IMR-90 (cell line): ENCODE measurements around the gene FMNL3. TPM values are rescaled to one million over a fixed set of nuclear protein-coding genes. Genes with fewer than 3 reads are reported as not detected.
A peak's percentile ranks its signal among the peaks of the same experiment; 100 is the strongest.

Experiments used
- ATAC-seq: fragments of 200-7000 bp; cut with Tn5 transposase; 2 replicates; pipeline ENCODE4 v1.9.1; 2020; ENCODE audit warnings: low read depth, mild to moderate bottlenecking, moderate library complexity
- BruUV-seq: library from RNA; stranded (reverse); fragments of 400-500 nt; replicated peaks from 2 replicates; lab custom pipeline; 2021; lab: Mats Ljungman, UMichigan
- CTCF ChIA-PET: fragments of 300-600 bp; formaldehyde crosslinking; extraction: SDS; loops from one replicate; lab custom pipeline; 2021; ENCODE audit warnings: antibody characterized with exemption; lab: Yijun Ruan, JAX
- POLR2A ChIA-PET: fragments of 300-600 bp; sonication (Branson Sonifier 250); formaldehyde crosslinking; loops from one replicate; lab custom pipeline; 2022; ENCODE audit warnings: antibody characterized with exemption; ENCODE audit not compliant: unreplicated experiment; lab: Charles Lee
- DNase-seq: peaks from one replicate; pipeline ENCODE4 v3.0.0; 2013
- H2AFZ ChIP-seq: replicated peaks from 2 replicates; pipeline ENCODE3; 2013; ENCODE audit warnings: low read length, mild to moderate bottlenecking; ENCODE audit not compliant: poor library complexity
- H2AK5ac ChIP-seq: 2 replicates; pipeline ENCODE4 v1.6.1; 2013; ENCODE audit warnings: low read depth, low read length, inconsistent platforms
- H2AK9ac ChIP-seq: replicated peaks from 2 replicates; pipeline ENCODE3; 2013; ENCODE audit warnings: mild to moderate bottlenecking, low read depth, low read length, moderate library complexity; ENCODE audit not compliant: poor library complexity
- H2BK120ac ChIP-seq: 2 replicates; pipeline ENCODE4 v1.6.1; 2013; ENCODE audit warnings: low read depth, low read length, inconsistent platforms
- H2BK15ac ChIP-seq: 3 replicates; pipeline ENCODE4 v1.6.1; 2013; ENCODE audit warnings: low read depth, low read length, inconsistent platforms
- H2BK20ac ChIP-seq: 2 replicates; pipeline ENCODE4 v1.6.1; 2013; ENCODE audit warnings: low read depth, mild to moderate bottlenecking, inconsistent platforms, low read length, moderate library complexity
- H2BK5ac ChIP-seq: 2 replicates; pipeline ENCODE4 v1.6.1; 2013; ENCODE audit warnings: mild to moderate bottlenecking, low read depth, low read length, inconsistent platforms; ENCODE audit not compliant: poor library complexity, severe bottlenecking
- H3K14ac ChIP-seq: replicated peaks from 2 replicates; pipeline ENCODE4 v1.6.1; 2013; ENCODE audit warnings: low read depth, low read length, inconsistent platforms
- H3K18ac ChIP-seq: 2 replicates; pipeline ENCODE4 v1.6.1; 2013; ENCODE audit warnings: low read depth, low read length, control low read depth
- H3K23ac ChIP-seq: 2 replicates; pipeline ENCODE4 v1.6.1; 2013; ENCODE audit warnings: low read depth, low read length, inconsistent platforms
- H3K27ac ChIP-seq: 2 replicates; pipeline ENCODE4 v1.5.1; 2013; ENCODE audit warnings: mild to moderate bottlenecking, control low read depth, low read length; ENCODE audit not compliant: insufficient read depth
- H3K27me3 ChIP-seq: 2 replicates; pipeline ENCODE4 v1.6.1; 2013; ENCODE audit warnings: low read length; ENCODE audit not compliant: control insufficient read depth, insufficient read depth
- H3K36me3 ChIP-seq: 2 replicates; pipeline ENCODE4 v1.6.1; 2013; ENCODE audit warnings: low read length, mixed read lengths; ENCODE audit not compliant: control insufficient read depth, insufficient read depth
- H3K4ac ChIP-seq: 2 replicates; pipeline ENCODE4 v1.6.1; 2013; ENCODE audit warnings: low read depth, low read length, inconsistent platforms
- H3K4me1 ChIP-seq: 2 replicates; pipeline ENCODE4 v1.6.1; 2013; ENCODE audit warnings: low read length, mixed read lengths; ENCODE audit not compliant: control insufficient read depth, insufficient read depth
- H3K4me2 ChIP-seq: 2 replicates; pipeline ENCODE4 v1.6.1; 2013; ENCODE audit warnings: low read depth, mild to moderate bottlenecking, control low read depth, low read length, moderate library complexity
- H3K4me3 ChIP-seq: 2 replicates; pipeline ENCODE4 v1.5.1; 2013; ENCODE audit warnings: low read depth, mild to moderate bottlenecking, control low read depth, low read length, moderate library complexity; ENCODE audit not compliant: insufficient read depth
- H3K56ac ChIP-seq: 2 replicates; pipeline ENCODE4 v1.6.1; 2013; ENCODE audit warnings: low read length, inconsistent platforms; ENCODE audit not compliant: insufficient read depth; ENCODE audit errors: extremely low read depth
- H3K79me1 ChIP-seq, 2 experiments: 2 replicates each; pipeline ENCODE4 v1.6.1; 2013; ENCODE audit warnings: low read length in 2 of 2, inconsistent platforms in 1 of 2, low read depth in 1 of 2
- H3K9ac ChIP-seq: 2 replicates; pipeline ENCODE4 v1.6.1; 2013; ENCODE audit warnings: low read depth, low read length, control low read depth
- H3K9me1 ChIP-seq: 2 replicates; pipeline ENCODE4 v1.6.1; 2013; ENCODE audit warnings: low read length, inconsistent platforms; ENCODE audit not compliant: insufficient read depth
- H3K9me3 ChIP-seq: 2 replicates; pipeline ENCODE4 v1.6.1; 2013; ENCODE audit warnings: low read length; ENCODE audit not compliant: control insufficient read depth, insufficient read depth
- H4K20me1 ChIP-seq: 2 replicates; pipeline ENCODE4 v1.6.1; 2013; ENCODE audit warnings: low read length, inconsistent platforms; ENCODE audit not compliant: insufficient read depth
- H4K5ac ChIP-seq: 2 replicates; pipeline ENCODE4 v1.6.1; 2013; ENCODE audit warnings: mild to moderate bottlenecking, low read depth, low read length, control low read depth
- H4K8ac ChIP-seq, 2 experiments: 2 replicates each; pipeline ENCODE4 v1.6.1; 2013; ENCODE audit warnings: low read depth in 2 of 2, low read length in 2 of 2, control low read depth in 1 of 2, inconsistent platforms in 1 of 2
- H4K91ac ChIP-seq: 2 replicates; pipeline ENCODE4 v1.6.1; 2013; ENCODE audit warnings: low read depth, low read length, inconsistent platforms; ENCODE audit not compliant: insufficient read depth
- BHLHE40 ChIP-seq: fragments of 150-350 bp; IDR thresholded peaks from 2 replicates; pipeline ENCODE4 v1.6.1; 2016; ENCODE audit warnings: mild to moderate bottlenecking, low read depth, low read length
- CEBPB ChIP-seq: IDR thresholded peaks from 2 replicates; pipeline ENCODE4 v1.6.1; 2012; ENCODE audit warnings: low read depth, low read length, improper control_type of control experiment
- FOS ChIP-seq: fragments of 150-350 bp; IDR thresholded peaks from 2 replicates; pipeline ENCODE4 v1.6.1; 2016; ENCODE audit warnings: low read depth, low read length
- MAZ ChIP-seq: IDR thresholded peaks from 2 replicates; pipeline ENCODE4 v1.6.1; 2012; ENCODE audit warnings: low read depth, mild to moderate bottlenecking, low read length, improper control_type of control experiment, moderate library complexity, borderline replicate concordance
- MXI1 ChIP-seq: IDR thresholded peaks from 2 replicates; pipeline ENCODE4 v1.6.1; 2012; ENCODE audit warnings: low read depth, mild to moderate bottlenecking, low read length, moderate library complexity, borderline replicate concordance
- NFE2L2 ChIP-seq: fragments of 150-350 bp; IDR thresholded peaks from 2 replicates; pipeline ENCODE4 v1.6.1; 2016; ENCODE audit warnings: low read depth, mild to moderate bottlenecking, low read length
- POLR2A ChIP-seq: IDR thresholded peaks from 2 replicates; pipeline ENCODE4 v1.6.1; 2012; ENCODE audit warnings: mild to moderate bottlenecking, low read depth, low read length
- RAD21 ChIP-seq: IDR thresholded peaks from 2 replicates; pipeline ENCODE4 v1.6.1; 2012; ENCODE audit warnings: low read length, improper control_type of control experiment
- RCOR1 ChIP-seq: IDR thresholded peaks from 2 replicates; pipeline ENCODE4 v1.6.1; 2012; ENCODE audit warnings: mild to moderate bottlenecking, low read length, improper control_type of control experiment; ENCODE audit not compliant: insufficient replicate concordance
- RFX5 ChIP-seq: IDR thresholded peaks from 2 replicates; pipeline ENCODE4 v1.8.0; 2012; ENCODE audit warnings: low read depth, mild to moderate bottlenecking, low read length, moderate library complexity
- WGBS, 2 experiments: methylation state at CpG; one replicate each; pipeline versions ENCODE4 v1.1.5 to v1.1.7; 2013; ENCODE audit warnings: missing lambda C conversion rate in 2 of 2; ENCODE audit not compliant: insufficient read length in 1 of 2; ENCODE audit errors: extremely low coverage in 2 of 2; 5-methylcytosine and 5-hydroxymethylcytosine counted together
- dilution Hi-C: fragments of 300-500 bp; cut with HindIII; formaldehyde crosslinking; loops from one replicate; pipeline ENCODE4 v1.14.3; 2018; ENCODE audit warnings: low sequenced_read_pairs; ENCODE audit not compliant: unreplicated experiment
- in situ Hi-C: fragments of 300-500 bp; cut with MboI; formaldehyde crosslinking; loops from 3 replicates; pipeline ENCODE4 v1.14.3; 2019; ENCODE audit warnings: low sequenced_read_pairs, inconsistent platforms, mixed read lengths
- intact Hi-C: fragments of 100-400 bp; cut with micrococcal nuclease; formaldehyde crosslinking; loops from 2 replicates; pipeline ENCODE4 v1.10.0; 2022
- polyA plus RNA-seq, 3 experiments: library from polyadenylated mRNA; depleted of rRNA; stranded (reverse); fragments of >200 nt; gene quantifications; 2 replicates each; pipeline ENCODE4 v1.2.3, GENCODE V29; 2012; ENCODE audit warnings: low replicate concordance in 1 of 3
- total RNA-seq: library from RNA; depleted of rRNA; stranded (reverse); fragments of >200 nt; gene quantifications from 2 replicates; pipeline ENCODE4 v1.2.3, GENCODE V29; 2012
- TF ChIP-seq, protein P1 (sequence below): fragments of 150-350 bp; IDR thresholded peaks from 2 replicates; pipeline ENCODE4 v1.6.1; 2016; ENCODE audit warnings: low read depth, mild to moderate bottlenecking, low read length, moderate library complexity, borderline replicate concordance

The FMNL3 gene
- total and polyA plus RNA-seq, 2 of the 4 experiments (the other 2 are of a cell fraction), result 16.3 to 36.4 TPM

DNA sequence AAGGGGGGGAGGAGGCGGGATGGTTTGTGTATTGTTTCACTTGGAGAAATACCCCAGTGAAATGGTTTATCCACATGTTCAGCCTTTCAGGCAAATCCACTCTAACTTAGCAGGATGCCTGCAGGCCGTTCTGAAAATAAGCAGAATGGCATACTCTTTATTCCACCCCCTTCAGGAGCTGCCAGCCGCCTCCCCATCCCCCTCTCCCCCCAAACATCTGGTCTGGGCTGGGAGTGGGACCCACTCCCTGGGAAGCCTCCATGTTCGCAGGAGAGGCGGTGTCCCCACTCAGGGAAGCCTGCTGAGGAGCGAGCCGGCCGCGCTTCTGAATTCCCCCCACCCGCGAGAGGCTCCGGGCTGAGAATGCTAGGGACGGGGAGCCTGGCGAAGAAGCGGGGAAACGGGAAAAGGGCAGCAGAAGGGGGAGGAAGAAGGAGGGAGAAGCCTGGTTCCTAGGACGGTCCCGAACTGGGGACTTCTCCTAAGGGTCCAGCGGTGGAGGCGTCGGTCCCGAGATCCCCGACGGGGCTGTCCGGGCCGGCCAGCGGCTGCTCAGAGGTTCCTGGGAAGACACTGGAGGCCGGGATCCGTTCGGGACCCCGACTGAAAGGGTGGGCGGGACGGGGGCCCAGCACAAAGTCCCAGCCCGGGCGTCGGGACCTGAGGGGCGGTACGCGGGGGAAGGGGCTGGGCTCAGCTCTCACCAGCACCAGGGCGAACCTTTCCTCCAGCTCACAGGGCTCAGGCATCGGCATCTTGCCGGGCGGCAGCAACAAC lies 666 bp downstream of the FMNL3 start:
- peak; percentile 33 for ATAC-seq
- Histone ChIP-seq H3K4ac (peak overlapping the region; percentile 89), H4K20me1 (peaks cover 22% of the 10 kb centered on the region; the same call in 1 of the 2 replicates), H3K4me1 (peaks cover 25% of the 10 kb centered on the region), H3K9ac (peak overlapping the region; percentile 92), H3K9me1 (peaks cover 17% of the 10 kb centered on the region), H3K18ac (peak overlapping the region; percentile 39), H4K5ac (peak overlapping the region; percentile 52), H2BK20ac (0 out of 2 replicates have a peak overlapping the region, but pooled peaks have one; percentile 5), H3K27me3 (peaks cover 10% of the 10 kb centered on the region), H3K4me3 (peak overlapping the region; percentile 97), H3K4me2 (peak overlapping the region; percentile 76), H2AK5ac (peak overlapping the region; percentile 80), H3K9me3 (peaks cover 2% of the 10 kb centered on the region; the same call in 1 of the 2 replicates), H2BK5ac (peak overlapping the region; percentile 69), H2AFZ (peak overlapping the region; percentile 82), H3K23ac (peak overlapping the region; percentile 92), H3K36me3 (no peaks in the 10 kb centered on the region), H4K8ac (peak overlapping the region; percentile 2 to 69; a peak in 2 of 4 replicates), H2BK120ac (peak overlapping the region; percentile 34), H2BK15ac (peak overlapping the region; percentile 67; the same call in 1 of the 3 replicates), H3K79me1 (peaks cover 10 to 43% of the 10 kb centered on the region in 2 experiments), H4K91ac (peak overlapping the region; percentile 67), H3K14ac (peak overlapping the region; percentile 80), H3K56ac (peak overlapping the region; percentile 45), H2AK9ac (peak overlapping the region; percentile 84), H3K27ac (peak overlapping the region; percentile 92)
- intact Hi-C loops (loop anchor here (1.0 to 2.0 kb wide), 4 partner anchors 33 to 70 kb away; partner anchors contain the start of gene TMBIM6), in situ Hi-C loops (loop anchor here (5.0 kb wide), 1 partner anchor 64 kb away; no protein-coding TSS in a partner anchor), dilution Hi-C loops (no loop called here)
- CTCF ChIA-PET, result interaction anchor here (0.5 to 1.7 kb wide), 5 partner anchors 23 to 83 kb away, joined by 3 to 5 read pairs (median 3); partner anchors contain the start of genes PRPF40B and TMBIM6
- TF ChIP-seq MXI1 (peak; percentile 28; the same call in 1 of the 2 replicates), NFE2L2 (no peak), BHLHE40 (no peak), POLR2A (no peak; the same call in 1 of the 2 replicates), RCOR1 (no peak), FOS (no peak), RAD21 (peak; percentile 1; the same call in 1 of the 2 replicates), RFX5 (no peak), CEBPB (no peak), MAZ (peak; percentile 48; the same call in 1 of the 2 replicates)
- TF ChIP-seq, protein P1, sequence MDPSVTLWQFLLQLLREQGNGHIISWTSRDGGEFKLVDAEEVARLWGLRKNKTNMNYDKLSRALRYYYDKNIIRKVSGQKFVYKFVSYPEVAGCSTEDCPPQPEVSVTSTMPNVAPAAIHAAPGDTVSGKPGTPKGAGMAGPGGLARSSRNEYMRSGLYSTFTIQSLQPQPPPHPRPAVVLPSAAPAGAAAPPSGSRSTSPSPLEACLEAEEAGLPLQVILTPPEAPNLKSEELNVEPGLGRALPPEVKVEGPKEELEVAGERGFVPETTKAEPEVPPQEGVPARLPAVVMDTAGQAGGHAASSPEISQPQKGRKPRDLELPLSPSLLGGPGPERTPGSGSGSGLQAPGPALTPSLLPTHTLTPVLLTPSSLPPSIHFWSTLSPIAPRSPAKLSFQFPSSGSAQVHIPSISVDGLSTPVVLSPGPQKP, result no peak
- 0% methylated on average over 9 of the region's 43 CpGs; no CpG with 5 or more reads in 1 of the 2 experiments for WGBS, 2 experiments
- no TSS peak for BruUV-seq
- POLR2A ChIA-PET, result no interaction called here
- peak; percentile 47 for DNase-seq
